ENCODE measurements around the gene RNF182. TPM values are rescaled to one million over a fixed set of nuclear protein-coding genes. Genes with fewer than 3 reads are reported as not detected.

RNF182 gene
- total RNA-seq, 1 experiment from 2014 or later: 3.7 TPM

- Mint-ChIP-seq H3K4me1 (peaks cover 12 to 18% of the 10 kb centered on the region in 2 experiments), H3K36me3 (ENCODE audit: insufficient read depth in 1 of 3, low read depth in 3 of 3) (no peaks in the 10 kb centered on the region), H3K27ac (no peak overlapping the region), H3K4me3 (no peak overlapping the region), H3K27me3 (ENCODE audit: low read depth) (peaks cover 4% of the 10 kb centered on the region), H3K9me3 (no peaks in the 10 kb centered on the region)
- no peak overlapping the region for H3K9ac ChIP-seq (ENCODE audit: extremely low read depth, insufficient read length, low read length)
- WGBS (ENCODE audit: extremely low coverage, insufficient read length, low lambda C conversion rate): no CpG with 5 or more reads among the region's 1 CpG
- H2AK5ac ChIP-seq (ENCODE audit: insufficient read length, low read length): no peak overlapping the region
- H3K56ac ChIP-seq (ENCODE audit: insufficient read length, low read depth, low read length): no peak overlapping the region
- no peak overlapping the region for H2AFZ ChIP-seq (ENCODE audit: low read length)
- no peaks in the 10 kb centered on the region for H3K9me3 ChIP-seq (ENCODE audit: control insufficient read depth, low read depth, low read length)
- H4K20me1 ChIP-seq (ENCODE audit: control insufficient read depth, insufficient read depth, insufficient read length): no peaks in the 10 kb centered on the region
- no peak overlapping the region for H3K4ac ChIP-seq (ENCODE audit: low read depth, low read length)
- H2BK12ac ChIP-seq (ENCODE audit: insufficient read length, low read depth, low read length): no peak overlapping the region
- TF ChIP-seq CTCF (conservative IDR thresholded peaks at IDR 0.05): no peak
- H3K4me1 ChIP-seq (ENCODE audit: insufficient read depth, low read length): no peaks in the 10 kb centered on the region; the same call in 1 of the 2 replicates
- no peak overlapping the region for H4K91ac ChIP-seq (ENCODE audit: insufficient read length, low read depth, low read length)
- H3K23ac ChIP-seq (ENCODE audit: insufficient read length, low read depth, low read length): no peak overlapping the region
- H4K5ac ChIP-seq (ENCODE audit: insufficient read length, low read depth, low read length): no peak overlapping the region
- no peaks in the 10 kb centered on the region for H3K27me3 ChIP-seq (ENCODE audit: insufficient read depth, low read length)
- H3K18ac ChIP-seq (ENCODE audit: insufficient read length, low read depth, low read length): no peak overlapping the region
- H3K14ac ChIP-seq (ENCODE audit: insufficient read depth, low read length): no peak overlapping the region
- no peaks in the 10 kb centered on the region for H3K79me1 ChIP-seq (ENCODE audit: insufficient read depth, low read depth, low read length, poor library complexity, severe bottlenecking)
- H3K23me2 ChIP-seq (ENCODE audit: insufficient read length, low read depth, low read length, poor library complexity, severe bottlenecking): no peaks in the 10 kb centered on the region
- no peak for DNase-seq
- no peak overlapping the region for H2BK5ac ChIP-seq (ENCODE audit: insufficient read length, low read length)
- no peak overlapping the region for H2BK120ac ChIP-seq (ENCODE audit: low read depth, low read length, poor library complexity, severe bottlenecking)
- no peak overlapping the region for H2BK20ac ChIP-seq (ENCODE audit: low read depth, low read length, poor library complexity, severe bottlenecking)
- no peak overlapping the region for H3T11ph ChIP-seq (ENCODE audit: low read length)
- H3K27ac ChIP-seq (ENCODE audit: insufficient read length, low read depth, low read length): no peak overlapping the region
- no peaks in the 10 kb centered on the region for H3K79me2 ChIP-seq (ENCODE audit: insufficient read depth, low read length)
- H4K8ac ChIP-seq (replicated peaks; ENCODE audit: insufficient read length, low read depth, low read length): no peak overlapping the region
- H2BK15ac ChIP-seq (ENCODE audit: low read depth, low read length): no peak overlapping the region
- no peak overlapping the region for H3K4me2 ChIP-seq (ENCODE audit: insufficient read depth, insufficient read length, low read length)
Measured at GRCh38 chr6:13917141-13917540, 7.6 kb upstream of the RNF182 start.
